MM.1S (cell line): Measurements from ENCODE around the gene ATP8B1.

ENCODE experiments used
- DNase-seq: peaks from one replicate; pipeline ENCODE4 v3.0.0-alpha.2; 2015
- H2AFZ ChIP-seq: fragments of 300-600 bp; sonication (generic); 2 replicates; pipeline ENCODE4 v1.6.0; 2016; ENCODE audit warnings: antibody characterized with exemption, low read length
- H3F3A ChIP-seq: fragments of 300-600 bp; sonication (generic); 2 replicates; pipeline ENCODE4 v1.6.1; 2016; ENCODE audit warnings: mild to moderate bottlenecking, antibody characterized with exemption, low read length, moderate library complexity, mixed read lengths; ENCODE audit not compliant: insufficient read depth
- H3K27ac ChIP-seq: fragments of 300-600 bp; sonication (generic); 2 replicates; pipeline ENCODE4 v1.5.1; 2016; ENCODE audit warnings: mild to moderate bottlenecking, low read length
- H3K27me3 ChIP-seq: fragments of 300-600 bp; sonication (generic); replicated peaks from 2 replicates; pipeline ENCODE4 v1.6.0; 2016; ENCODE audit warnings: low read length; ENCODE audit not compliant: insufficient read depth
- H3K36me3 ChIP-seq: fragments of 300-600 bp; sonication (generic); replicated peaks from 2 replicates; pipeline ENCODE4 v1.6.1; 2016; ENCODE audit warnings: mild to moderate bottlenecking, low read length, mixed read lengths; ENCODE audit not compliant: insufficient read depth
- H3K4me1 ChIP-seq: fragments of 300-600 bp; sonication (generic); 2 replicates; pipeline ENCODE4 v1.6.1; 2016; ENCODE audit warnings: low read length, mixed read lengths
- H3K4me2 ChIP-seq: fragments of 300-600 bp; sonication (generic); 2 replicates; pipeline ENCODE4 v1.6.0; 2016; ENCODE audit warnings: low read depth, low read length
- H3K4me3 ChIP-seq: fragments of 300-600 bp; sonication (generic); 2 replicates; pipeline ENCODE4 v1.5.1; 2016; ENCODE audit warnings: low read length, mixed read lengths
- H3K79me2 ChIP-seq: fragments of 300-600 bp; sonication (generic); 2 replicates; pipeline ENCODE4 v1.6.1; 2016; ENCODE audit warnings: mixed run types, low read length, mixed read lengths
- H3K9ac ChIP-seq: fragments of 300-600 bp; sonication (generic); 2 replicates; pipeline ENCODE4 v1.6.1; 2016; ENCODE audit warnings: low read length, mixed read lengths
- H3K9me2 ChIP-seq: fragments of 300-600 bp; sonication (generic); replicated peaks from 2 replicates; pipeline ENCODE4 v1.6.1; 2016; ENCODE audit warnings: mild to moderate bottlenecking, low read length, mixed read lengths; ENCODE audit not compliant: insufficient read depth
- H3K9me3 ChIP-seq: fragments of 300-600 bp; sonication (generic); replicated peaks from 2 replicates; pipeline ENCODE4 v1.6.1; 2016; ENCODE audit warnings: mild to moderate bottlenecking, low read length, mixed read lengths; ENCODE audit not compliant: insufficient read depth
- H4K20me1 ChIP-seq: fragments of 300-600 bp; sonication (generic); 2 replicates; pipeline ENCODE4 v1.6.1; 2016; ENCODE audit warnings: mild to moderate bottlenecking, low read length, moderate library complexity, mixed read lengths; ENCODE audit not compliant: insufficient read depth
- EZH2 ChIP-seq: fragments of 300-600 bp; sonication (generic); optimal IDR thresholded peaks from 2 replicates; pipeline ENCODE3; 2017; ENCODE audit warnings: low read depth, mild to moderate bottlenecking, antibody characterized with exemption, low read length, mixed read lengths
- EZH2phosphoT487 ChIP-seq: fragments of 300-600 bp; sonication (generic); IDR thresholded peaks from 2 replicates; pipeline ENCODE4 v1.6.1; 2018; ENCODE audit warnings: antibody characterized with exemption, low read length
- TF ChIP-seq, protein P1 (sequence below): fragments of 300-600 bp; sonication (generic); IDR thresholded peaks from 2 replicates; pipeline ENCODE4 v1.5.1; 2016; ENCODE audit warnings: antibody characterized with exemption, low read length, mixed read lengths

ATP8B1 gene

DNA sequence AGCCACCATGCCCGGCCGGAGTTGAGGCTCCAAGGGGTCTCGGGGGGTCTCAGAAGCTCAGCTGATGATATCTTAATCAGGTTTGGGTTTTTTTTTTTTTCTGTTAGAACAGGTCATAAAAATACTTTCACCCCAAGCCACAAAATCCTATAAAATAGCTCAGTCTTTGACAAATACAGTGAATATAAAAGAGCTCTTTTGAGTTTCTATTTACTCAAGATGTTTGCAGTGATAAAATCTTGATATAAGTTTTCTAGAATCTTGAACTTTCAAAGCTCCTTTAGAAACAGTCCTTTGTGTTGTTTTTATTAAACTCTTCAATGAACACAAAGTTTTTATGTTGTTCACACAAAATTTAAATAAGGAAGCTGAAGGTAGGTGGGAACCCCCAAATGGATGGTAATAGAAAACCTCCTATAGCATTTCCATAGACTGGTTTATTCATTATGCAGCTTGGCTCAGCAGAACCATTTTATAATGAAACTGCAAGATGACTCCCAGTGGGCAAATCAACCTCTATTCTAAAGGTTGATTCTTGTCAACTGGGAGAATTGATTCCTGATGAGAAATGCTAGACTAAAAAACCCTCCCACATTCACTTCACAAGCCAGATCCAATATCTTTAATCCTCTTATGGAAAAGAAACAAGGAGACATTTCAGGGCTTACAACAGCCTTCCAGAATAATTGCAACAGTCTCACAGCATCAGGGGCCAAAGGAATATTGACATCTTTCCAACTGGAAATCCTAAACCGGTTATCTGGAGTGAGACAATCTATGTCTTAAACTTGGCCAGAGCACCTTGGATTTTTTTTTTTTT, 167.9 kb downstream of the ATP8B1 start:
- Histone ChIP-seq H3K79me2 (no peaks in the 10 kb centered on the region), H3K27ac (no peak overlapping the region), H2AFZ (no peak overlapping the region), H3K4me1 (no peaks in the 10 kb centered on the region), H3F3A (no peaks in the 10 kb centered on the region), H3K4me2 (no peak overlapping the region), H3K9me2 (no peaks in the 10 kb centered on the region), H3K9ac (no peak overlapping the region), H3K4me3 (no peak overlapping the region), H3K27me3 (no peaks in the 10 kb centered on the region), H4K20me1 (no peaks in the 10 kb centered on the region), H3K36me3 (no peaks in the 10 kb centered on the region), H3K9me3 (no peaks in the 10 kb centered on the region)
- TF ChIP-seq EZH2phosphoT487: no peak
- TF ChIP-seq EZH2: no peak
- TF ChIP-seq, protein P1, sequence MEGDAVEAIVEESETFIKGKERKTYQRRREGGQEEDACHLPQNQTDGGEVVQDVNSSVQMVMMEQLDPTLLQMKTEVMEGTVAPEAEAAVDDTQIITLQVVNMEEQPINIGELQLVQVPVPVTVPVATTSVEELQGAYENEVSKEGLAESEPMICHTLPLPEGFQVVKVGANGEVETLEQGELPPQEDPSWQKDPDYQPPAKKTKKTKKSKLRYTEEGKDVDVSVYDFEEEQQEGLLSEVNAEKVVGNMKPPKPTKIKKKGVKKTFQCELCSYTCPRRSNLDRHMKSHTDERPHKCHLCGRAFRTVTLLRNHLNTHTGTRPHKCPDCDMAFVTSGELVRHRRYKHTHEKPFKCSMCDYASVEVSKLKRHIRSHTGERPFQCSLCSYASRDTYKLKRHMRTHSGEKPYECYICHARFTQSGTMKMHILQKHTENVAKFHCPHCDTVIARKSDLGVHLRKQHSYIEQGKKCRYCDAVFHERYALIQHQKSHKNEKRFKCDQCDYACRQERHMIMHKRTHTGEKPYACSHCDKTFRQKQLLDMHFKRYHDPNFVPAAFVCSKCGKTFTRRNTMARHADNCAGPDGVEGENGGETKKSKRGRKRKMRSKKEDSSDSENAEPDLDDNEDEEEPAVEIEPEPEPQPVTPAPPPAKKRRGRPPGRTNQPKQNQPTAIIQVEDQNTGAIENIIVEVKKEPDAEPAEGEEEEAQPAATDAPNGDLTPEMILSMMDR: no peak
- no peak for DNase-seq

DNA sequence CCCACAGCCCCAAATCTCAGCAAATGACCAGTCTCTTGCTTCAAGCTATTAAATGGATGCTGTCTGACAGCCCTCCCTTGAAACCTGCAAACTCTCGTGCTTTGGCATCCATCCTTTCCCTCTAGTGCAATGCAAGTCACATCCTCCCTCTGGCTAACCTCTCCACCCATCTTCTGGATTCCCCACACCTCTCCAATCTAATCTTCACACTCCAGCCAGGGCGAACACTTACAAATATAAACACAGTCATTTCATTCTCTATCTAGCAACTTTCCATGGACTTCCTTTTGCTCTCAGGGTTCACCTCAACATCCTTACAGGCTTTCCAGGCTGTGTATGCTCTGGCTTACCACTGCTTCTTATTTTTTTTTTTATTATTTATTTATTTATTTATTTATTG, 171.4 kb downstream of the ATP8B1 start:
- Histone ChIP-seq H3K27me3 (no peaks in the 10 kb centered on the region), H4K20me1 (no peaks in the 10 kb centered on the region), H3K9ac (no peak overlapping the region), H3K9me3 (no peaks in the 10 kb centered on the region), H3K9me2 (no peaks in the 10 kb centered on the region), H3K36me3 (no peaks in the 10 kb centered on the region), H3K27ac (no peak overlapping the region), H3K4me2 (no peak overlapping the region), H2AFZ (no peak overlapping the region), H3F3A (no peaks in the 10 kb centered on the region), H3K79me2 (no peaks in the 10 kb centered on the region), H3K4me1 (no peaks in the 10 kb centered on the region), H3K4me3 (no peak overlapping the region)
- TF ChIP-seq, protein P1: no peak
- TF ChIP-seq EZH2 (no peak), EZH2phosphoT487 (no peak)
- DNase-seq: no peak

DNA sequence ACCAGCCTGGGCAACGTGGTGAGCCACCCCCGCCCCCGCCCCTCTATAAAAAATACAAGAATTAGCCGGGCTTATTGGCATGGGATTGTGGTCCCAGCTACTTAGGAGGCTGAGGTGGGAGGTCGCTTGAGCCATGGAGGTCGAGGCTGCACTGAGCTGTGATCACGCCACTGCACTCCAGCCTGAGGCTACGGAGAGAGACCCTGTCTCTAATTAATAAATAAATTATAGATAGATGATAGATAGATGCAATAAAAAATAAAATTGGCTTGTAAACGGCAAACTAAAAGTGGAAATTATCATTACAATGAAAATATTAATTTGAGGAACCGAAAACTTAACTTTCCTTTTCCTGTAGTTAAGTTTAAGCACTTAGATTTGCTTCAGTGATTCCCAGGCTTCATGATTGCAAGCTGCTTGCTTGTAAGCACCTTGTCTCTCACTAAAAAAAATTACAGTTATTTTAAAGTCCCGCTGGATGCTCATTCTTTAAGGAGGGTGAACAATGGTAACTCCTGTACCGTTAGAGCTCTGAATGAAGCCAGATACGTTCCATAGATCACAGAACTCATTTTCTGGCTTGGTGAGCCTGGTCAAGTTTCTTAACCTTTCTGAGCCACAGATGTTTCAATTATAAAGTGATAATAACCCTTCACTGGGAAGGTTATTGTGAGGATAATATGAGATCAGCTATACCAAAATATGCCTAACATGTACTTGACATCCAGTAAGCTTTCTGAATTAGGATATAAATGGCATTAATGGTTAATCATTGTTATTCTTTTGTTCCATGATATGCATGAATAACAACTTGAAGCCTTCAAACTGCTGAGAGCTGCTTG, 172.1 kb downstream of the ATP8B1 start:
- no peak for DNase-seq
- no peaks in the 10 kb centered on the region for H3K79me2 ChIP-seq
- H3K9me2 ChIP-seq: no peaks in the 10 kb centered on the region
- H3K9me3 ChIP-seq: no peaks in the 10 kb centered on the region
- H3F3A ChIP-seq: no peaks in the 10 kb centered on the region
- H3K27ac ChIP-seq: no peak overlapping the region
- H3K9ac ChIP-seq: peak overlapping the region; percentile 63; the same call in 1 of the 2 replicates
- H3K27me3 ChIP-seq: no peaks in the 10 kb centered on the region
- peak overlapping the region; percentile 63 for H3K4me2 ChIP-seq
- no peaks in the 10 kb centered on the region for H3K4me1 ChIP-seq
- TF ChIP-seq EZH2 (no peak), EZH2phosphoT487 (no peak)
- TF ChIP-seq, protein P1: no peak
- H3K36me3 ChIP-seq: no peaks in the 10 kb centered on the region
- peak overlapping the region; percentile 52 for H3K4me3 ChIP-seq
- H4K20me1 ChIP-seq: no peaks in the 10 kb centered on the region
- H2AFZ ChIP-seq: peak overlapping the region; percentile 96
